Choroid plexus epithelial cell (primary cell): ENCODE data around the gene HERC6.

Source experiments
- DNase-seq: peaks from one replicate; pipeline ENCODE4 v3.0.0-alpha.2; 2010; ENCODE audit warnings: low read depth
- H3K4me3 ChIP-seq: 2 replicates; pipeline ENCODE4 v1.5.1; 2011; ENCODE audit warnings: low read depth, mild to moderate bottlenecking, control low read depth, low read length, moderate library complexity
- CTCF ChIP-seq: conservative IDR thresholded peaks from 2 replicates; pipeline ENCODE4 v1.5.1; 2011; ENCODE audit warnings: low read depth, mild to moderate bottlenecking, control low read depth, inconsistent platforms, low read length, moderate library complexity

Gene HERC6

DNA sequence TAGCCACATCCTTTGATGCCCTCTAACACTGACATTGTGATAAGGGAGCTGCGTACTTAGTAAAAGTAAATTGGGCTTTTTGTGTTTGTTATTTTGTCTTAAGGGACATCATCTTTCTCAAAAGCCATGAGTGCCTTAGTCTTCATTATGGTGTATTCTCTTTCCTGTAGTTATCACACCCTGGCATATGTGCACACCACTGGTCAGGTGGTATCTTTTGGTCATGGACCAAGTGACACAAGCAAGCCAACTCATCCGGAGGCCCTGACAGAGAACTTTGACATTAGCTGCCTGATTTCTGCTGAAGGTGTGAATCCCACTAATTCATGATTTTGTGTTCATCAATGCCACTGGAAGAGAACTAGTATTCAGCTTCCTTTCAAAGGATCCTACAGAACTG, 18.0 kb downstream of the HERC6 start:
- H3K4me3 ChIP-seq = no peak overlapping the region
- DNase-seq = no peak
- no peak for TF ChIP-seq CTCF

DNA sequence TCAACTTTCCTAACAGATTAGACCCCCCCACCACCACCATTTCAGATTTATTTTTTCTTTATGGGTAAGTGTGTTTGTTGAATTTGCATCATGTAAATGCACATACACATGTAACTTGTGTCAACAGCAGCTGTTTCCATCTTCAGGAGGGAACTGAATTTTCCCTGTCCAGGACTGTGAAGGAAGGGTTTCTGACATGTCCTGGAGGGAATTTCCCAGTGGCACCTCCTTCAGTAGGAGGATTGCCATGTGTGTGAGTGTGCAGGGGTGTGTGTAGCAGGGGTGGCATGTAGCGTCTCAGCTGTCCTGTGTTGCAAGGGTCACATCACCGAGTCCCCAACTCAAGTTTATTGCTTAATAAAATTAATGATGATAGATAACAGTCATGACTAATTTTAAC, 19.7 kb downstream of the HERC6 start:
- DNase-seq = no peak
- H3K4me3 ChIP-seq = no peak overlapping the region
- no peak for TF ChIP-seq CTCF

DNA sequence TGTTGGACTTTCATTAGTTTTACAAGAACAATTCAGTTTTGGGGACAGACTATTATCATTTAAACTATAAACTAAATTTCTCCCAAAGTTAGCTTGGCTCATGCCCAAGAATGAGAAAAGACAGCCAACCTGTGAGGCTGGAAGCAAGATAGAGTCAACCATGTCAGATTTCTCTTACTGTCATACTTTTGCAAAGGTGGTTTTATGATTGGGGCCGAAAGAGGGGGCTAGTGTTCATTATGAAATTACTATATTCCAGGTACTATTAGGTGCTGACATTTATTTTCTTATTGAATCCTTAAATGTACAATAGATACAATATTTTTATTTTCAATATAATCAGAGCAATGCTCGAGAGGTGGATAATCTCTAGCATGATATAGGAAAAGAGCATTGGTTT, 30.6 kb downstream of the HERC6 start:
- H3K4me3 ChIP-seq = no peak overlapping the region
- TF ChIP-seq CTCF = no peak
- DNase-seq = no peak

- no peak for TF ChIP-seq CTCF
- no peak for DNase-seq
- H3K4me3 ChIP-seq = no peak overlapping the region
Measured at GRCh38 chr4:88409789-88410188, 31.1 kb downstream of the HERC6 start.

GRCh38 chr4:88411491-88412096, 32.9 kb downstream of the HERC6 start:
- no peak for TF ChIP-seq CTCF
- no peak for DNase-seq

DNA sequence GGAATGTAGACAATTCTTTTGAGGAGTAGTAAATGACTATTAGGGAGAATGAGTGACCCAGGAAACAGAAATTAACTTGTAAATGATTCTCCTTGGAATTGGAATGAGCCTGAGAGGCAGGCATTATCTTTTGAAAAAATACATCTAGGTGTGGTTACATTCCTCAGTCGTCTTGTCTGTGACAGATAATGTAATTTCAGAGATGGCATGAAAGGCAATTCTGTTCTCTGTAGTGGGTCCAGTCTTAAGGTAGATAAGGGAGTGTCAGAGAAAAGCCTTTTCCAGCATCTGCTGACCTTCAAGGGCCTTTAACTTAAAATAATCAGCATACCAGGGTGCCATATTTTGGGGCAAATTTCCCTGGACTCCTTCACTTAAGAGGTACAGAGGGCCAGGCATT, 35.1 kb downstream of the HERC6 start:
- TF ChIP-seq CTCF = no peak
- DNase-seq = no peak
- no peak overlapping the region for H3K4me3 ChIP-seq

More at GRCh38 chr4:88411491-88412096, 32.9 kb downstream of the HERC6 start:
- no peak overlapping the region for H3K4me3 ChIP-seq

DNA sequence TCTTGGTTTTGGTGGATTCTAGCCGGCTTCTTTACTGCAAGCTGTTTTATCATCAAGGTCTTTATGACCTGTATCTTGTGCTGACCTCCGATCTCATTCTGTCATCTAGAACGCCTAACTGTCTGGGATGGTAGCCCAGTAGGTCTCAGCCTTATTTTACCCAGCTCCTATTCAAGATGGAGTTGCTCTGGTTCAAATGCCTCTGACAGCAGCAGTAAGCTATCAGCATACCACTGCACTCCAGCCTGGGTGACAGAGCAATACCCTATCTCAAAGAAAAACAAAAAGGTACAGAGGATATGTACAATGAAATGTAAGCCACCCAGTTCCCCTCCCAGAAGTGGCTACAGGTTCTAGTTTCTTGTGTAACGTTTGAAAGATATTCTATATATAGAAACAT, 36.1 kb downstream of the HERC6 start:
- H3K4me3 ChIP-seq = no peak overlapping the region
- TF ChIP-seq CTCF = no peak
- DNase-seq = no peak
